Fibroblast of mammary gland (primary cell): ENCODE measurements around the gene NAV1.

Experiments used
- DNase-seq: peaks from one replicate; pipeline ENCODE4 v3.0.0-alpha.2; 2010; ENCODE audit warnings: low read depth
- H3K4me3 ChIP-seq: 2 replicates; pipeline ENCODE4 v1.5.1; 2011; ENCODE audit warnings: low read depth, mild to moderate bottlenecking, low read length, moderate library complexity; ENCODE audit not compliant: control insufficient read depth
- TF ChIP-seq, protein P1 (sequence below): conservative IDR thresholded peaks from 2 replicates; pipeline ENCODE4 v1.5.1; 2011; ENCODE audit warnings: low read depth, low read length, inconsistent platforms; ENCODE audit not compliant: control insufficient read depth, insufficient read depth

The NAV1 gene

DNA sequence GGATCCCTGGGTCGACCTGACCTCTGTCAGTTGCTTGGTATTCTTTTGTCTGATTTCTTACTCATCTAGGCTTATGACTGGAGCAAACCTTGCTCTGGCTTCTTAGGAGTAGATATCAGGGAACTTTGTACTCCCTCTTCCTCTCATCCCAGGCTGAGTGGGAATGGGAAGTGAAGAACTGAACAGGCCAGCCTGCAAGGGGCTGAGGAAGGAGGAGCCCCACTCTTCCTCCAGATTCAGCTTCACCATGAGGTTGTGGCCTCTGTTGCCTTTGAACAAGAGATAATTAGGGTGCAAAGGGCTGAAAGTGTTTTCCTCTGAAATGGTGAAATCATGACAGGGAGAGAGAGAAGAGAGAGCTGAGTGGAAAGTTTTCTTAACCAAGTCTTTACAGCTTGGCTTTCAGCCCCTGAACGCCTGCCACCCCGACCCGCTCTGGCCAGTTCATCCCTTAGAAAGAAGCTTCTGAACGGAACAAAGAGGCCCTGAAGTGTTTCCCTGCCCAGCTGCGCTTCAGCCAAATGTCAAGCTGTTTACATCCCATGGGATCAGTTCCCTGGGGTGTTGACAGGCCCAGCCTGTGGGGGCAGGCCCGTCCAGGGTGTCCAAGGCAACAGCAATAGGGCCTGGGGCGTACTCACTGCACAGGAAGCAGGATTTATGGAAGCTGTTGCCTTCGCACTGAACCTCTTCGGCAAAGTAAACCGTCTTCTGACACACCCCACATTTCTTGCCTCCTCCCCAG, 43.2 kb upstream of the NAV1 start:
- peak; percentile 72 for DNase-seq
- H3K4me3 ChIP-seq, result no peak overlapping the region
- TF ChIP-seq, protein P1, sequence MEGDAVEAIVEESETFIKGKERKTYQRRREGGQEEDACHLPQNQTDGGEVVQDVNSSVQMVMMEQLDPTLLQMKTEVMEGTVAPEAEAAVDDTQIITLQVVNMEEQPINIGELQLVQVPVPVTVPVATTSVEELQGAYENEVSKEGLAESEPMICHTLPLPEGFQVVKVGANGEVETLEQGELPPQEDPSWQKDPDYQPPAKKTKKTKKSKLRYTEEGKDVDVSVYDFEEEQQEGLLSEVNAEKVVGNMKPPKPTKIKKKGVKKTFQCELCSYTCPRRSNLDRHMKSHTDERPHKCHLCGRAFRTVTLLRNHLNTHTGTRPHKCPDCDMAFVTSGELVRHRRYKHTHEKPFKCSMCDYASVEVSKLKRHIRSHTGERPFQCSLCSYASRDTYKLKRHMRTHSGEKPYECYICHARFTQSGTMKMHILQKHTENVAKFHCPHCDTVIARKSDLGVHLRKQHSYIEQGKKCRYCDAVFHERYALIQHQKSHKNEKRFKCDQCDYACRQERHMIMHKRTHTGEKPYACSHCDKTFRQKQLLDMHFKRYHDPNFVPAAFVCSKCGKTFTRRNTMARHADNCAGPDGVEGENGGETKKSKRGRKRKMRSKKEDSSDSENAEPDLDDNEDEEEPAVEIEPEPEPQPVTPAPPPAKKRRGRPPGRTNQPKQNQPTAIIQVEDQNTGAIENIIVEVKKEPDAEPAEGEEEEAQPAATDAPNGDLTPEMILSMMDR, result no peak

DNA sequence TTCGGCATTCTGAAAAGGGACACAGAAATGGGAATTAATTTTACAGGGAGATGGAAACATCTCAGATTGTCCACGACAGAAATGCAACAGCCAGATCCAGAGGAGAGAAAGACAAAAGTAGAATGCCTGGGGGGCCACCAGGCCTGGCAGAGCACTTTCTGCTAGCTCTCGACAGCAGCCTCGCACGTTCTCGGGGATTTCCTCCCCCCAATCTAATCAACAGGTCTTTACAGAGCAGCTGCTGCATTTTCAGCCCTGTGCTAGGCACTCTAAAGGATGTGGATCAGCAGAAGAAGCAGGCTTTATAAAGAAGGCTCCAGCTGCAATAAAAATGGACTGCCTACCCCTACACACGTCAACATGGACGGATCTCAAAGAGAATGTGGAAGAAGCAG, 42.6 kb upstream of the NAV1 start:
- TF ChIP-seq, protein P1, result no peak
- H3K4me3 ChIP-seq, result no peak overlapping the region

DNA sequence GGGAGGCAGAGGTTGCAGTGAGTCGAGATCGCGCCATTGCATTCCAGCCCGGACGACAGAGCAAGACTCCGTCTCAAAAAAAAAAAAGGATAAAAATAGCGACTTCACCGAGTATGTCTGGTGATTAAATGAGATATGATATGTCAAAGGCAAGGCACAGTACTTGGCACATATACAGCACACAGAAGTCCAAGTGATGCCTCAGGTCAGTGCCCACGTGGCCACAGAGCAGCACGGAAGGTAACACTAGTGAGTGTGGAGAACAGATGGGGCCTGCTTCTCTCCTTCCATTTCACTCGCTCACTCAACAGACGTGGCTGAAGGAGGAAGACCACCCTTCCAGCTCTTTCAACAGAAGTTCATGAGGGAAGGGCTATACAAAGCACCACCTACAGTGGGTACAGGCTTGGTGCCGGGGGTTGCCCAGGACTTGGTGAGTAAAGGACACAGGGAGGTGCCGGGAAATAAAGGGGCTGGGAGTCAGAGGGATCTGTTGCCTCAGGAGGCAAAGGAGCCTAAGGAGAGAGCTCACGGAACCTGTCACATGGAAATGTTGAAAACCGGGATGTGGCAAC, 40.9 kb upstream of the NAV1 start:
- DNase-seq, result no peak
- no peak overlapping the region for H3K4me3 ChIP-seq
- TF ChIP-seq, protein P1, result no peak

More for the DNA sequence above, 42.6 kb upstream of the NAV1 start:
- no peak for DNase-seq

DNA sequence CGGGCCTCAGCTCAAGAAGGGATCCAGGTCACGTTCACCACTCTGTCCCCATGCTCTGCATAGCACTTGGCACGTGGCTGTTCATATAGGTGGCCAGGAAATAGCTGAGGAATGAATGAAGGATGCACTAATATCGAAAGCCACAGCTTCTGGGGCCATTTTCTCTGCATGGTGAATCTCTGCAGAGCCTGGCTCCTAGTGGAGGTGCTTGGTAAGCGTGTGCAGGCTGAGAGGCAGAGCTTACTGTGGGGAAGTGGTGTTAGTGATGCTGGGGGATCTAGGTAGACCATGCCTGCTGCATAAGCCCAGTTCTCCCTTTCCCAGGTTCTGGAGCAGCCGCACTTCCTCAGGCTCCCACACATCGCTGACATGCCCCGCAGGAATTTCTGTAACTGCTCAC, 40.3 kb upstream of the NAV1 start:
- H3K4me3 ChIP-seq, result no peak overlapping the region
- TF ChIP-seq, protein P1, result no peak
- DNase-seq, result no peak

DNA sequence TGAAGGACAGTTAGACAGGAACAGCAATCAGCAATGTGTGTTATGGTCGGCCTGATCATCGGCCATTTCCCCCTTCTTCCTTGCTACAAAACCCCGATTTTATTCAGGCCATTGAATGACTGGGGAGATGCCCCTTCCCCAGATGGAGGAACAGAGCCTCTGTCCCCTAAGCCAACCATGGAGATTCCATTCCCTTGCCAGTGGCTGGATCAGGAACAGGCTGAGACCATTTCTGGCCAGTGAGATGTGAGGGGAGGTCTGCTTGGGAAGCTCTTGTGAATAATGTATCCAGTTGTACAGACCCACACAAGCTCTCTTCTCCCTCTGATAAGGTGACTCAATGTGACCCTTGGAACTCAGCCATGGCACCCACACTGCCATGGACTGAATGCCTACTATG, 39.7 kb upstream of the NAV1 start:
- no peak overlapping the region for H3K4me3 ChIP-seq
- no peak for DNase-seq
- TF ChIP-seq, protein P1, result no peak

DNA sequence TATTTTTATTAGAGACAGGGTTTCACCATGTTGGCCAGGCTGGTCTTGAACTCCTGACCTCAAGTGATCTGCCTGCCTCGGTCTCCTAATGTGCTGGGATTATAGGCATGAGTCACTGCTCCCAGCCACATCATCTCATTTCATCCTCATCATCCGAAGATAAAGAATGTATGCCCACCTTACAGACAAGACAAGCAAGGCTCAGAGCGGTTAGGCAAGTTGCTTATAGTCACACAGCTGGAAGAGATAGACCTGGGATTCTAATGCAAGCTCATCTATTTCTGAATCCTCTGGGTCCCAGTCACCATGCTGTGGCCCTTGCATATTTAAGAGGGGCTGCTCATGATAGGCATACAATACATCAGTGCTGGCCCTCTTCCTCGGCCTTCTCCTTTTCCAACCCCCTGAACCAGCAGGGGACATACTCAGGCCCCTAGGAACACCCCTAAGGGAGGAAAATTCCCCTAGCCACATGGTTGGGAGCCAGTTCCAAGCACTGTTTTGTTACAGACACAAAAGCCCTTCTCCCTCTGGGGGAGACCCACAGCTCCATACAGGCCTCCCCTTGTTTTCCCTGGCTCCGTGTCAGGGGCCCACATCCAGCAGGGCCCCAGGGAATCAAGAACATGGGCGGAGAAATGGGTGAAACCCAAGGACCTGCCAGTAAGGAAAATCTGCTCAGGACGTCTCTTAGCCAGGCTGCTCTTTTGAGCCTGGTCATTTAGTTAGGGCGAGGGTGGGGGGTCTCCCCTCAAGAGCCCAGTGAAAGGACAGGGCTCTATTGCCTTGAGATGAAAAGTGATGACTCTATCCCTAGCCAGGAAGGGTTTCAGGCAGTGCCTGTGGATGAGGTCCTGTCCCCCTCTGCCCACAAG, 38.9 kb upstream of the NAV1 start:
- TF ChIP-seq, protein P1, result no peak
- no peak overlapping the region for H3K4me3 ChIP-seq
- DNase-seq, result no peak
